Measurements from ENCODE around the gene MEOX2. TPM values are rescaled to one million over a fixed set of nuclear protein-coding genes. Genes with fewer than 3 reads are reported as not detected.

MEOX2 gene
- total and polyA plus RNA-seq, 2 of the 13 experiments (the other 11 are each of a cell fraction or from before 2014, with no cell fraction given) = not detected

GRCh38 chr7:15662451-15662850, 24.0 kb downstream of the MEOX2 start:
- Histone ChIP-seq H3K4me2 (ENCODE audit: low read depth, low read length) (no peak overlapping the region), H4K20me1 (ENCODE audit: insufficient read depth, low read length) (no peaks in the 10 kb centered on the region), H3K9me3 (ENCODE audit: low read length) (peaks cover 20% of the 10 kb centered on the region), H3K9ac (ENCODE audit: insufficient read depth, low read depth, low read length) (no peak overlapping the region), H3K27me3 (ENCODE audit: control insufficient read depth in 1 of 2, insufficient read depth in 2 of 2, low read length in 2 of 2) (no peaks in the 10 kb centered on the region), H3K27ac (ENCODE audit: extremely low read length, insufficient read depth, low read length) (no peak overlapping the region), H3K4me1 (ENCODE audit: insufficient read depth, low read length) (no peaks in the 10 kb centered on the region), H2AFZ (ENCODE audit: low read length) (no peak overlapping the region), H3K4me3 (replicated peaks in 1 of 3; ENCODE audit: insufficient read depth in 1 of 3, low read depth in 2 of 3, low read length in 3 of 3) (no peak overlapping the region), H3K36me3 (replicated peaks in 1 of 2; ENCODE audit: control insufficient read depth in 1 of 2, insufficient read depth in 2 of 2, low read length in 2 of 2) (no peaks in the 10 kb centered on the region), H3K79me2 (ENCODE audit: insufficient read depth, low read length) (no peaks in the 10 kb centered on the region)
- no TSS peak for BruUV-seq (replicated peaks)
- intact Hi-C loops (cut with micrococcal nuclease; ENCODE audit: unreplicated experiment) = no loop called here
- ChIA-PET CTCF (ENCODE audit: low intra/inter-chr PET ratio, low total read pairs) (no interaction called here), POLR2A (no interaction called here)
- ATAC-seq (no peak), DNase-seq (ENCODE audit: low spot score) (no peak), FAIRE-seq (no peak)
- in situ Hi-C loops (cut with HindIII; ENCODE audit: extremely low pct_ligation_motif_present, low pct_unique_long_range_greater_than_20kb) = no loop called here
- WGBS (ENCODE audit: low lambda C conversion rate) = 5% methylated on average over 1 of the region's 1 CpG
- TF ChIP-seq HINFP (CRISPR knock-in tag; IDR thresholded peaks at IDR 0.05; ENCODE audit: low read depth) (no peak), CHD4 (IDR thresholded peaks at IDR 0.05; ENCODE audit: borderline replicate concordance, low read length) (no peak), CBX1 (IDR thresholded peaks at IDR 0.05; ENCODE audit: low read depth) (no peak), KDM6A (CRISPR knock-in tag; IDR thresholded peaks at IDR 0.05; ENCODE audit: low read depth) (no peak)

DNA sequence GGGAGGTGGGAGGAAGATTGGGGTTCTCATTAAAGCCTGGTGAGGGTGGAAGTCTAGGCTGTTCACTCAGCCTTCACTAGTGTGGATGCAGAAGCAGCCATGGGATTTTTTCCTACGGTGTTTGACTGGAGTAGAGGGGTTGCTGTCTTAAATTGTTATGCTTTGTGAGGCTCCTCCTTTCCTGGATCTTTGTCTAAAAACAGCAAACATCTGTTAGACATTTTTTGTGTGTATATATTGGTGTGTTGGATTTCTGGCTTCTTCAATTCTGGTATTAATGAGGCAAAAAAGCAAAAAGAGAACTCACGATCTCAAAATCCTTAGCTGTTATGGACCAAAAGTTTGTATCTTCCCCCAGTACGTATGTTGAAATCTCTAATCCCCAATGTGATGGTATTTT, 28.2 kb downstream of the MEOX2 start:
- peaks cover 27% of the 10 kb centered on the region for H3K9me3 ChIP-seq (ENCODE audit: low read length)
- FAIRE-seq (no peak), ATAC-seq (no peak), DNase-seq (ENCODE audit: low spot score) (no peak)
- H3K9ac ChIP-seq (ENCODE audit: insufficient read depth, low read depth, low read length) = no peak overlapping the region
- ChIA-PET CTCF (ENCODE audit: low intra/inter-chr PET ratio, low total read pairs) (no interaction called here), POLR2A (no interaction called here)
- H3K27me3 ChIP-seq (ENCODE audit: control insufficient read depth in 1 of 2, insufficient read depth in 2 of 2, low read length in 2 of 2) = no peaks in the 10 kb centered on the region
- H4K20me1 ChIP-seq (ENCODE audit: insufficient read depth, low read length) = no peaks in the 10 kb centered on the region
- no peaks in the 10 kb centered on the region for H3K4me1 ChIP-seq (ENCODE audit: insufficient read depth, low read length)
- H2AFZ ChIP-seq (ENCODE audit: low read length) = no peak overlapping the region
- intact Hi-C loops (cut with micrococcal nuclease; ENCODE audit: unreplicated experiment) = no loop called here
- H3K4me2 ChIP-seq (ENCODE audit: low read depth, low read length) = no peak overlapping the region
- H3K79me2 ChIP-seq (ENCODE audit: insufficient read depth, low read length) = no peaks in the 10 kb centered on the region
- H3K4me3 ChIP-seq (replicated peaks in 1 of 3; ENCODE audit: insufficient read depth in 1 of 3, low read depth in 2 of 3, low read length in 3 of 3) = no peak overlapping the region
- in situ Hi-C loops (cut with HindIII; ENCODE audit: extremely low pct_ligation_motif_present, low pct_unique_long_range_greater_than_20kb) = no loop called here
- no TSS peak for BruUV-seq (replicated peaks)
- WGBS (ENCODE audit: low lambda C conversion rate) = 2% methylated on average over 3 of the region's 3 CpGs
- TF ChIP-seq ZNF34 (CRISPR knock-in tag; IDR thresholded peaks at IDR 0.05; ENCODE audit: borderline replicate concordance) = no peak
- H3K27ac ChIP-seq (ENCODE audit: extremely low read length, insufficient read depth, low read length) = no peak overlapping the region
- no peaks in the 10 kb centered on the region for H3K36me3 ChIP-seq (replicated peaks in 1 of 2; ENCODE audit: control insufficient read depth in 1 of 2, insufficient read depth in 2 of 2, low read length in 2 of 2)
